Muscle layer of colon (tissue), 2 donors: ENCODE data around the gene VSNL1.

ENCODE experiments used
- H3K27ac ChIP-seq: one replicate; pipeline ENCODE4 v1.7.0; 2013; ENCODE audit warnings: low read depth, mild to moderate bottlenecking, low read length, moderate library complexity
- H3K27me3 ChIP-seq, 2 donors: one replicate each; pipeline ENCODE4 v1.7.0; 2013; ENCODE audit warnings: low read length in 2 of 2, mild to moderate bottlenecking in 2 of 2; ENCODE audit not compliant: insufficient read depth in 2 of 2, control insufficient read depth in 1 of 2
- H3K36me3 ChIP-seq: one replicate; pipeline ENCODE4 v1.7.0; 2013; ENCODE audit warnings: mild to moderate bottlenecking, low read length; ENCODE audit not compliant: insufficient read depth
- H3K4me1 ChIP-seq: one replicate; pipeline ENCODE4 v1.7.0; 2013; ENCODE audit warnings: mild to moderate bottlenecking, low read length; ENCODE audit not compliant: insufficient read depth
- H3K4me3 ChIP-seq, 2 donors: one replicate each; pipeline ENCODE4 v1.7.0; 2013; ENCODE audit warnings: low read length in 2 of 2, low read depth in 1 of 2, mild to moderate bottlenecking in 1 of 2, moderate library complexity in 1 of 2
- H3K9ac ChIP-seq: one replicate; pipeline ENCODE4 v1.7.0; 2013; ENCODE audit warnings: low read length
- H3K9me3 ChIP-seq: one replicate; pipeline ENCODE4 v1.7.0; 2013; ENCODE audit warnings: mild to moderate bottlenecking, low read length
- donor health status: abdominal sarcoma.
- donor health status: Adenocarcinoma of cecum.

VSNL1 gene

GRCh38 chr2:17637131-17637906, 96.8 kb downstream of the VSNL1 start:
- H3K4me3 ChIP-seq: no peak overlapping the region
- no peaks in the 10 kb centered on the region for H3K27me3 ChIP-seq
- no peaks in the 10 kb centered on the region for H3K9me3 ChIP-seq
- no peaks in the 10 kb centered on the region for H3K36me3 ChIP-seq
- no peak overlapping the region for H3K27ac ChIP-seq
- no peaks in the 10 kb centered on the region for H3K4me1 ChIP-seq
- H3K9ac ChIP-seq: no peak overlapping the region

- Histone ChIP-seq H3K9me3 (no peaks in the 10 kb centered on the region), H3K36me3 (no peaks in the 10 kb centered on the region), H3K4me1 (peaks cover 9% of the 10 kb centered on the region), H3K27me3 (no peaks in the 10 kb centered on the region), H3K27ac (no peak overlapping the region), H3K4me3 (no peak overlapping the region), H3K9ac (no peak overlapping the region)
Measured at GRCh38 chr2:17638196-17638743, 97.8 kb downstream of the VSNL1 start.

- Histone ChIP-seq H3K27me3 (no peaks in the 10 kb centered on the region), H3K4me3 (no peak overlapping the region), H3K9me3 (no peaks in the 10 kb centered on the region), H3K4me1 (peaks cover 19% of the 10 kb centered on the region), H3K9ac (no peak overlapping the region), H3K27ac (no peak overlapping the region), H3K36me3 (no peaks in the 10 kb centered on the region)
Measured at GRCh38 chr2:17640406-17640805, 99.9 kb downstream of the VSNL1 start.

GRCh38 chr2:17643031-17643615, 102.6 kb downstream of the VSNL1 start:
- H3K27ac ChIP-seq: no peak overlapping the region
- no peak overlapping the region for H3K4me3 ChIP-seq
- no peaks in the 10 kb centered on the region for H3K27me3 ChIP-seq
- no peaks in the 10 kb centered on the region for H3K36me3 ChIP-seq
- H3K4me1 ChIP-seq: peaks cover 40% of the 10 kb centered on the region
- no peaks in the 10 kb centered on the region for H3K9me3 ChIP-seq
- no peak overlapping the region for H3K9ac ChIP-seq

DNA sequence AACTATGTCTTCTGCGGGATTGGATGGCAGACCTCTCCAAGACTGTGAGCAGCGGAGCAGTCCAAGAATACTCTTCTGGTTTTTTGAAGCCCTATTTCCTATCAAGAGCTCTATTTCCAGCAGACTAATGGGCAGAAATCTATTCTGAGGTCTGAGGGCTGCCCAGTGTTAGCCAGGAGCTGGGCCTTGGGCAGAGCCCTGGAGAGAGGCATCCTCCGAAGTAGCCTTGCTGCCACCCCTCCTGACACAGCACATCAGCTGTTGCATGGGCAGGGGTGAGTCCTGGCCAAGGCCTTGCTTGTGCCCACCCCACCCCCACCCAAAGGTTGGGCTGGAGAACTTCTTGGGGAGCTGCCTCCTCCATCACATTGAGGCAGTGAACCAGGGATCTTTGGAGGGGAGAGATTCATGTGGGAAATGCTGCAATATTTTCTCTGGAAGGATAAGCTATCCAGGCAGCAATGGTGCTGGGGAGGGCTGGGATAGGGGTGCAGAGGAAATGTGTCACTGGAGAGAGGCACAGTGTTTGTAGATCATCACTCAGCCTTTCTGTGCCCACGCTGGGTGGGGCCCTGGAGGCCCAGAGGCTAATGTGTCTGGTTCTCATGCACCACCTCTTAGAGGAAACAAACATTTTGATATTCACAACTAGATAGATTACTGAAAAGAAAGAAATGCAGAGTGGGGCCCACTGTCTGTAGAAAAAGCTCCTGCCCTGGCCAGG, 104.7 kb downstream of the VSNL1 start:
- Histone ChIP-seq H3K9ac (no peak overlapping the region), H3K4me1 (peaks cover 40% of the 10 kb centered on the region), H3K27ac (no peak overlapping the region), H3K36me3 (no peaks in the 10 kb centered on the region), H3K4me3 (no peak overlapping the region), H3K9me3 (no peaks in the 10 kb centered on the region), H3K27me3 (no peaks in the 10 kb centered on the region)

GRCh38 chr2:17646081-17646554, 105.6 kb downstream of the VSNL1 start:
- no peak overlapping the region for H3K27ac ChIP-seq
- H3K9me3 ChIP-seq: no peaks in the 10 kb centered on the region
- no peaks in the 10 kb centered on the region for H3K27me3 ChIP-seq
- no peak overlapping the region for H3K9ac ChIP-seq
- H3K4me3 ChIP-seq: no peak overlapping the region
- no peaks in the 10 kb centered on the region for H3K36me3 ChIP-seq
- H3K4me1 ChIP-seq: peaks cover 40% of the 10 kb centered on the region

DNA sequence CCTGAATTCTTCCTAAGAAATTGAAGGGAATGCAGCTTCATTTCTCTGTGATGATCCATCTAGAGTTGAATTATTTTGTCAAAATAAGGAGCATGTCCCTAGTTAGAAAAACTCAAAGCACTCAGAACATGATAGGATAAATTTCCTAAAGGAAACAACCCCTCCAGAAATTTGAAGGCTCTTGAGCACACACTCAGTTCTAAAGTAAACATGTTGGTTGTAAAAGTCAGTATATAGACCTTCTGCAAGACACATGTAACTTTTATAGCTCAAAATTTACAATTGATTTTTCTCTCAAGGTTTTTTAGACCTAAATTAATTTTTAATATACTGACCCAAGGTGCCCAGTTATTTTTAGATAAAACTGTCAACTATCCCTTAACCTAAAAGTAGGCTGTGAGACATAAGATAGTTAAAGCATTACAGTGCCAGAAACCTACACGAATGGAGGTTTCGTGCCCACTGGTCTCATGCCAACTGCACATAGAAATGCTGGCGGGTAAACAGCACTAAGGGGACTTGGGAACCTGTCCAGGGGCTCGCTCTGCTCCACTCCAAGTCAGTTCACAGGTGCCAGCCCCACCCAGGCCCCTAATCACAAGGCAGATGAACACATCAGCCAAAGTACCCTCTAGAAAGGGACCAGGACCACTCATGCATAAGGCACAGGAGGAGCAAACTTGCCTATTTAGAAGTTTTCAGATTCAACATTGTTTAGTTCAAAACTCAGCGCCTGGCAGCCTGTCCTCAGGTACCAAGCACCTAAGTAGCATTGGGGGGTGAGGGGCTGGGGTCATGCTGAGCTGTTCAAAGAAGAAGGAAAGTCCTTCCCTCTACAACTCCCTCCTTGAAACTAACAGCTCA, 106.6 kb downstream of the VSNL1 start:
- Histone ChIP-seq H3K4me1 (peaks cover 40% of the 10 kb centered on the region), H3K9me3 (no peaks in the 10 kb centered on the region), H3K27me3 (no peaks in the 10 kb centered on the region), H3K27ac (no peak overlapping the region), H3K36me3 (no peaks in the 10 kb centered on the region), H3K4me3 (no peak overlapping the region), H3K9ac (no peak overlapping the region)

GRCh38 chr2:17648581-17648980, 108.1 kb downstream of the VSNL1 start:
- Histone ChIP-seq H3K4me3 (no peak overlapping the region), H3K27me3 (no peaks in the 10 kb centered on the region), H3K4me1 (peaks cover 27% of the 10 kb centered on the region), H3K27ac (no peak overlapping the region), H3K9me3 (no peaks in the 10 kb centered on the region), H3K9ac (no peak overlapping the region), H3K36me3 (no peaks in the 10 kb centered on the region)

DNA sequence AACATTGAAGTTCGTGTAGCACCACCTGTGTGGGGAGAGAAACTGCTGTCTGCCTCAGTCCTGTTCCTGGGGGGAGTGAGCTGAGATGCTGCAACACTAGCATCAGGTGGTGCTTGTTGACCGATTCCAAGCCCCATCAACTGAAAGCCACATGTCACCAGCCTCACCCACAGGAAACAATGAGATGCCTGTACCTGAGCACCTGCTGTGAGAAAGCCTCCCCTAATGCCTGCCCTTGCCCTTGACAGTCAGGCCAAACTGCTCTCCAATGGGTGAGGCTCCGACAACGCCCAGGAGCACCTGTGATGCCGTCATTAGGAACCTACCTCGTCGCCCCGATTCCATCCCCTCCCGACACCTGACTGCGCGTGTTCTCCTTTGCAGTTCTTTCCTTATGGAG, 108.5 kb downstream of the VSNL1 start:
- no peak overlapping the region for H3K9ac ChIP-seq
- no peak overlapping the region for H3K4me3 ChIP-seq
- peaks cover 26% of the 10 kb centered on the region for H3K4me1 ChIP-seq
- no peaks in the 10 kb centered on the region for H3K9me3 ChIP-seq
- H3K27ac ChIP-seq: no peak overlapping the region
- no peaks in the 10 kb centered on the region for H3K36me3 ChIP-seq
- H3K27me3 ChIP-seq: no peaks in the 10 kb centered on the region

GRCh38 chr2:17652681-17653394, 112.3 kb downstream of the VSNL1 start:
- Histone ChIP-seq H3K9ac (no peak overlapping the region), H3K27ac (no peak overlapping the region), H3K4me3 (no peak overlapping the region), H3K27me3 (no peaks in the 10 kb centered on the region), H3K9me3 (no peaks in the 10 kb centered on the region), H3K36me3 (no peaks in the 10 kb centered on the region), H3K4me1 (no peaks in the 10 kb centered on the region)
